H9 (cell line): ENCODE measurements around the gene ANKRD50. TPM values are rescaled to one million over a fixed set of nuclear protein-coding genes. Genes with fewer than 3 reads are reported as not detected.

Experiments
- DNase-seq: peaks from one replicate; pipeline ENCODE4 v3.0.0-alpha.2; 2017
- H2AFZ ChIP-seq: one replicate; pipeline ENCODE4 v1.6.1; 2013; ENCODE audit warnings: mild to moderate bottlenecking, low read length, control low read depth, moderate library complexity
- H2AK5ac ChIP-seq: 2 replicates; pipeline ENCODE4 v1.6.1; 2013; ENCODE audit warnings: low read length, control low read depth, mixed read lengths; ENCODE audit not compliant: insufficient read length
- H2BK120ac ChIP-seq: one replicate; pipeline ENCODE4 v1.6.1; 2013; ENCODE audit warnings: low read depth, mild to moderate bottlenecking, low read length, control low read depth, inconsistent platforms; ENCODE audit not compliant: poor library complexity, severe bottlenecking
- H2BK12ac ChIP-seq: 2 replicates; pipeline ENCODE4 v1.6.1; 2013; ENCODE audit warnings: low read length, control low read depth, mixed read lengths, low read depth; ENCODE audit not compliant: insufficient read length
- H2BK15ac ChIP-seq: 2 replicates; pipeline ENCODE4 v1.6.1; 2013; ENCODE audit warnings: low read depth, low read length, control low read depth
- H2BK20ac ChIP-seq: one replicate; pipeline ENCODE4 v1.6.1; 2013; ENCODE audit warnings: low read depth, mild to moderate bottlenecking, low read length, control low read depth, inconsistent platforms; ENCODE audit not compliant: poor library complexity, severe bottlenecking
- H2BK5ac ChIP-seq: 2 replicates; pipeline ENCODE4 v1.6.1; 2013; ENCODE audit warnings: low read length, control low read depth, mixed read lengths; ENCODE audit not compliant: insufficient read length
- H3K14ac ChIP-seq: 2 replicates; pipeline ENCODE4 v1.6.1; 2013; ENCODE audit warnings: low read length, control low read depth; ENCODE audit not compliant: insufficient read depth
- H3K18ac ChIP-seq: 2 replicates; pipeline ENCODE4 v1.6.1; 2013; ENCODE audit warnings: low read depth, mild to moderate bottlenecking, mixed read lengths, low read length, control low read depth; ENCODE audit not compliant: insufficient read length
- H3K23ac ChIP-seq: 2 replicates; pipeline ENCODE4 v1.6.1; 2013; ENCODE audit warnings: low read length, control low read depth, mixed read lengths, low read depth; ENCODE audit not compliant: insufficient read length
- H3K23me2 ChIP-seq: 2 replicates; pipeline ENCODE4 v1.6.1; 2013; ENCODE audit warnings: low read depth, mild to moderate bottlenecking, mixed read lengths, low read length, control low read depth; ENCODE audit not compliant: insufficient read length, poor library complexity, severe bottlenecking
- H3K27ac ChIP-seq: 2 replicates; pipeline ENCODE4 v1.5.1; 2013; ENCODE audit warnings: low read length, control low read depth, mixed read lengths, low read depth; ENCODE audit not compliant: insufficient read length
- H3K27me3 ChIP-seq: 2 replicates; pipeline ENCODE4 v1.6.1; 2013; ENCODE audit warnings: low read length, control low read depth, inconsistent platforms; ENCODE audit not compliant: insufficient read depth
- H3K4ac ChIP-seq: 2 replicates; pipeline ENCODE4 v1.6.1; 2013; ENCODE audit warnings: low read depth, mild to moderate bottlenecking, control low read depth, inconsistent platforms, low read length, moderate library complexity
- H3K4me1 ChIP-seq: 2 replicates; pipeline ENCODE4 v1.6.1; 2013; ENCODE audit warnings: low read length, control low read depth, inconsistent platforms; ENCODE audit not compliant: insufficient read depth
- H3K4me2 ChIP-seq: 2 replicates; pipeline ENCODE4 v1.6.1; 2013; ENCODE audit warnings: low read length, control low read depth, mixed read lengths; ENCODE audit not compliant: insufficient read length, insufficient read depth
- H3K56ac ChIP-seq: 2 replicates; pipeline ENCODE4 v1.6.1; 2013; ENCODE audit warnings: low read depth, mild to moderate bottlenecking, mixed read lengths, low read length, control low read depth; ENCODE audit not compliant: insufficient read length
- H3K79me1 ChIP-seq: 2 replicates; pipeline ENCODE4 v1.6.1; 2013; ENCODE audit warnings: low read depth, mild to moderate bottlenecking, moderate library complexity, low read length, control low read depth, inconsistent platforms; ENCODE audit not compliant: insufficient read depth, poor library complexity, severe bottlenecking
- H3K79me2 ChIP-seq: 2 replicates; pipeline ENCODE4 v1.6.1; 2013; ENCODE audit warnings: low read length, control low read depth, inconsistent platforms; ENCODE audit not compliant: insufficient read depth
- H3K9ac ChIP-seq: 2 replicates; pipeline ENCODE4 v1.6.1; 2013; ENCODE audit warnings: low read length, control low read depth, mixed read lengths; ENCODE audit not compliant: insufficient read length; ENCODE audit errors: extremely low read depth
- H3K9me3 ChIP-seq: one replicate; pipeline ENCODE4 v1.6.1; 2013; ENCODE audit warnings: low read depth, low read length, inconsistent platforms; ENCODE audit not compliant: control insufficient read depth
- H3T11ph ChIP-seq: one replicate; pipeline ENCODE4 v1.6.1; 2013; ENCODE audit warnings: mild to moderate bottlenecking, low read length, control low read depth, inconsistent platforms
- H4K20me1 ChIP-seq: one replicate; pipeline ENCODE4 v1.6.1; 2013; ENCODE audit not compliant: control insufficient read depth, insufficient read length, insufficient read depth
- H4K5ac ChIP-seq: 2 replicates; pipeline ENCODE4 v1.6.1; 2013; ENCODE audit warnings: low read depth, mild to moderate bottlenecking, mixed read lengths, low read length, control low read depth; ENCODE audit not compliant: insufficient read length
- H4K8ac ChIP-seq: replicated peaks from 2 replicates; pipeline ENCODE4 v1.6.1; 2013; ENCODE audit warnings: low read length, control low read depth, mixed read lengths, low read depth; ENCODE audit not compliant: insufficient read length
- H4K91ac ChIP-seq: 2 replicates; pipeline ENCODE4 v1.6.1; 2013; ENCODE audit warnings: low read depth, mild to moderate bottlenecking, moderate library complexity, mixed read lengths, low read length, control low read depth; ENCODE audit not compliant: insufficient read length
- H3K27ac Mint-ChIP-seq, 3 experiments: 2 replicates in 2 of 3; 3 replicates in 1 of 3; pipeline ENCODE4 v1.8.0; 2020 to 2021; ENCODE audit warnings: mixed read lengths in 3 of 3, mild to moderate bottlenecking in 1 of 3, moderate library complexity in 1 of 3
- H3K27me3 Mint-ChIP-seq: 2 replicates; pipeline ENCODE4 v1.8.0; 2021; ENCODE audit warnings: low read depth, mild to moderate bottlenecking, moderate library complexity, mixed read lengths
- H3K36me3 Mint-ChIP-seq, 3 experiments: 2 replicates in 2 of 3; 3 replicates in 1 of 3; pipeline ENCODE4 v1.8.0; 2020 to 2021; ENCODE audit warnings: low read depth in 3 of 3, mixed read lengths in 3 of 3; ENCODE audit not compliant: insufficient read depth in 1 of 3
- H3K4me1 Mint-ChIP-seq, 2 experiments: 2 replicates each; pipeline ENCODE4 v1.8.0; 2020; ENCODE audit warnings: mixed read lengths in 2 of 2
- H3K4me3 Mint-ChIP-seq, 2 experiments: 2 replicates in 1 of 2; 3 replicates in 1 of 2; pipeline ENCODE4 v1.8.0; 2020 to 2021; ENCODE audit warnings: mild to moderate bottlenecking in 2 of 2, mixed read lengths in 2 of 2, moderate library complexity in 1 of 2
- H3K9me3 Mint-ChIP-seq, 2 experiments: 2 replicates in 1 of 2; 3 replicates in 1 of 2; pipeline ENCODE4 v1.8.0; 2020; ENCODE audit warnings: mild to moderate bottlenecking in 2 of 2, mixed read lengths in 2 of 2, moderate library complexity in 1 of 2
- WGBS: extraction: QIAGEN DNeasy Blood & Tissue Kit; methylation state at CpG from one replicate; pipeline ENCODE4 v1.1.7; 2013; ENCODE audit warnings: missing lambda C conversion rate, low lambda C conversion rate, mixed read lengths; ENCODE audit not compliant: insufficient read length; ENCODE audit errors: extremely low coverage; 5-methylcytosine and 5-hydroxymethylcytosine counted together
- total RNA-seq: library from RNA; stranded (reverse); gene quantifications from 2 replicates; pipeline ENCODE4 v1.2.1, GENCODE V29; 2021
- TF ChIP-seq, protein P1 (sequence below): fragments of 200-600 bp; sonication (generic); conservative IDR thresholded peaks from 3 replicates; pipeline ENCODE4 v1.8.0; 2021; ENCODE audit warnings: antibody characterized with exemption, mild to moderate bottlenecking

The ANKRD50 gene
- total RNA-seq, 1 experiment from 2014 or later, result 30.1 TPM

DNA sequence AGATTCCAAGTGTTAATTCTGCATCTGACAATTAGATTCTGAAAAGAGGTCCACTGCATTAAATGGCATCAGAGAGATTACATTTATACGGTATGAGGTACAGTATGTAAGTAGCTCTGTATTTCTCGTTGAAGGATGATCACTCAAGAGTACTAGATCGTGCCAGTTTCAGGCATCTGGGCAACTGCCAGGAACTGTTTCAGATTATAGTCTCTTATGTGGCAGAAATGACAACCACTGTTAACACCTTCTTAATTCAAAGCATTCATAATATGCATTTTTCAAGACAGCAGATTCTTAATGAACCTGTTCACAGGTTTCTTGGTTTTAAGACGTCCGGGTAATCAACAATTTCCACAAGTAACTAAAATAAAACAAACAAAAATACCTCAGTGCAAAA is 1.6 kb downstream of the ANKRD50 start:
- Histone ChIP-seq H2BK12ac (no peak overlapping the region), H3K79me1 (no peaks in the 10 kb centered on the region), H3K79me2 (peaks cover 22% of the 10 kb centered on the region; the same call in 1 of the 2 replicates), H2AK5ac (no peak overlapping the region), H3K27ac (no peak overlapping the region), H3K23ac (no peak overlapping the region), H3K4me2 (peak overlapping the region; percentile 97), H4K5ac (no peak overlapping the region), H2BK120ac (no peak overlapping the region), H4K91ac (no peak overlapping the region), H3K23me2 (peaks cover 11% of the 10 kb centered on the region), H3K9ac (no peak overlapping the region), H3K4me1 (peaks cover 2% of the 10 kb centered on the region; the same call in 1 of the 2 replicates), H3T11ph (no peak overlapping the region), H2BK20ac (no peak overlapping the region), H3K56ac (no peak overlapping the region), H3K14ac (no peak overlapping the region), H2BK5ac (no peak overlapping the region), H4K20me1 (no peaks in the 10 kb centered on the region), H3K18ac (no peak overlapping the region), H4K8ac (no peak overlapping the region), H3K27me3 (no peaks in the 10 kb centered on the region), H3K4ac (no peak overlapping the region), H2BK15ac (no peak overlapping the region), H3K9me3 (no peaks in the 10 kb centered on the region), H2AFZ (no peak overlapping the region)
- H3K27ac Mint-ChIP-seq, result no peak overlapping the region
- peaks cover 26 to 34% of the 10 kb centered on the region in 2 experiments for H3K4me1 Mint-ChIP-seq
- no peak overlapping the region for H3K4me3 Mint-ChIP-seq
- DNase-seq, result no peak
- TF ChIP-seq, protein P1, sequence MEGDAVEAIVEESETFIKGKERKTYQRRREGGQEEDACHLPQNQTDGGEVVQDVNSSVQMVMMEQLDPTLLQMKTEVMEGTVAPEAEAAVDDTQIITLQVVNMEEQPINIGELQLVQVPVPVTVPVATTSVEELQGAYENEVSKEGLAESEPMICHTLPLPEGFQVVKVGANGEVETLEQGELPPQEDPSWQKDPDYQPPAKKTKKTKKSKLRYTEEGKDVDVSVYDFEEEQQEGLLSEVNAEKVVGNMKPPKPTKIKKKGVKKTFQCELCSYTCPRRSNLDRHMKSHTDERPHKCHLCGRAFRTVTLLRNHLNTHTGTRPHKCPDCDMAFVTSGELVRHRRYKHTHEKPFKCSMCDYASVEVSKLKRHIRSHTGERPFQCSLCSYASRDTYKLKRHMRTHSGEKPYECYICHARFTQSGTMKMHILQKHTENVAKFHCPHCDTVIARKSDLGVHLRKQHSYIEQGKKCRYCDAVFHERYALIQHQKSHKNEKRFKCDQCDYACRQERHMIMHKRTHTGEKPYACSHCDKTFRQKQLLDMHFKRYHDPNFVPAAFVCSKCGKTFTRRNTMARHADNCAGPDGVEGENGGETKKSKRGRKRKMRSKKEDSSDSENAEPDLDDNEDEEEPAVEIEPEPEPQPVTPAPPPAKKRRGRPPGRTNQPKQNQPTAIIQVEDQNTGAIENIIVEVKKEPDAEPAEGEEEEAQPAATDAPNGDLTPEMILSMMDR, result no peak
- H3K9me3 Mint-ChIP-seq, result no peaks in the 10 kb centered on the region
- H3K27me3 Mint-ChIP-seq, result no peaks in the 10 kb centered on the region
- peaks cover 8 to 15% (median 11%) of the 10 kb centered on the region in 3 experiments; a peak in 6 of 7 replicates for H3K36me3 Mint-ChIP-seq
- WGBS, result no CpG with 5 or more reads among the region's 5 CpGs
